Putamen (tissue), 1 donor: ENCODE results near the gene BRINP3.

ENCODE experiments used
- DNase-seq: peaks from one replicate; pipeline ENCODE4 v3.0.0-alpha.2; 2016; ENCODE audit warnings: low spot score

BRINP3 gene

GRCh38 chr1:190452272-190452848 lies 25.3 kb downstream of the BRINP3 start:
- no peak for DNase-seq

DNA sequence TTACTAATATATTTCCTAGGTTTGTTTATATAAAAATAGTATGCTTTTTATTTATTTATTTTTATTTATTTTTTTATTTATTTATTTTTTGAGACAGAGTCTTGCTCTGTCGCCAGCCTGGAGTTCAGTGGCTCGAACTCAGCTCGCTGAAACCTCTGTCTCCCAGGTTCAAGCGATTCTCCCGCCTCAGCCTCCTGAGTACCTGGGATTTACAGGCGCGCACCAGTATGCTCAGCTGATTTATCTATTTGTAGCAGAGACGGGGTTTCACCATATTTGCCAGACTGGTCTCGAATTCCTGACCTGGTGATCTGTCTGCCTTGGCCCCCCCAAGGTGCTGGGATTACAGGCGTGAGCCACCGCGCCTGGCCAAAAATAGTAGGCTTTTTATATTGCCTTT lies 33.2 kb downstream of the BRINP3 start:
- no peak for DNase-seq

DNA sequence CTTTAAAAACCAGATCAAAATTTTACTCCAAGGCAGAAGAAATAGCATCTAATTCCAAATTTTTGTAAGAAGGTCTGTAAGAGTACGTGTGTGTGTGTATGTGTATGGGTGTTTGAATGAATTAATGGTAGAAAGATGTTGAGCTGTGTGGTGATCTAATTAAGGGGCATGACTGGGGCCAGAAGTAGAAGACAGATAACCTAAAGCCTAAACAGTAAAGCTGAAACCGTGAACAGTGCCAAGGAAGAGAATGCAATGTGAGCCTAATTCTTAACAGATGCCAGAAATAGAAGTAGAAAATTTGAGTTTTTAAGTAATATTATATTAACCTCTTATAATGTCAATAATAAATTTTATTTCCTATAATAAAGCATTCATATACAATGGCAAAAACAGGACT lies 38.2 kb downstream of the BRINP3 start:
- DNase-seq = no peak

DNA sequence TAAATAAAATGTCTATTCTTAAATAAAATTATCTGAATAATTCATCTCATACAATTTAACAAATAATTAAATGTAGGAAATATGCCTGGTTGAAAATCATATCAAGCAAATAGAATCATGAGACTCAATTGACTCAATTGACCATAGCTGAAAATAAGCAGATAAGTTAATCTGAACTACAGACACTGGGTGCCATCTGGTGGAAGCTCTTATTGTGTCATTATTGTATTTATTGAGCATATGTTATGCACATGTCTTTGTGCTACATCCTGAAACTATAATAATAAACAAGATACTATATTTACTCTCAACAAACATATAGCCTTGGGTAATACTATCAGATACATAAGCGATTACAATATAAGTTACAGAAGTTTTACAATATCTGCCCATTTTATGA lies 41.0 kb downstream of the BRINP3 start:
- DNase-seq = no peak

- no peak for DNase-seq
Measured at GRCh38 chr1:190429932-190430331, 47.7 kb downstream of the BRINP3 start.

- DNase-seq = no peak
Measured at GRCh38 chr1:190429141-190429540, 48.5 kb downstream of the BRINP3 start.

DNA sequence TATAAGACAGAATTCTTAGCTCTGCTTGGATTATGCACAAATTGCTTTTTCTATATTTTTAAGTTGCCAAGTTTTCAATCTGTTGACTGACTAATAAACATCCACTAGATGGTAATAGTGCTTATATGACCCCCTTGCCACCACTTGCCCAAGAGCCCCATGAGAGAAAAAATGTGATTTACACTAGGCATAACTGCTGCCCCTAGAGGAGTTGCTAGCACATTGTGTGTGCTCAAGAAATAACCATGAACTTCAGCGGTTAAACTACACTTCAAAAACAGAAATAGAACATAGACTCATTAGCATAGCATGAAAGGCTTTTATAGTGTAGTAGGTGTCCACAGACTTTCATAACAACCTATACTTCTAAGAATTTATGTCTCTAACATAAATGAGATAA lies 61.4 kb downstream of the BRINP3 start:
- no peak for DNase-seq

- DNase-seq = no peak
Measured at GRCh38 chr1:190413142-190413541, 64.5 kb downstream of the BRINP3 start.

DNA sequence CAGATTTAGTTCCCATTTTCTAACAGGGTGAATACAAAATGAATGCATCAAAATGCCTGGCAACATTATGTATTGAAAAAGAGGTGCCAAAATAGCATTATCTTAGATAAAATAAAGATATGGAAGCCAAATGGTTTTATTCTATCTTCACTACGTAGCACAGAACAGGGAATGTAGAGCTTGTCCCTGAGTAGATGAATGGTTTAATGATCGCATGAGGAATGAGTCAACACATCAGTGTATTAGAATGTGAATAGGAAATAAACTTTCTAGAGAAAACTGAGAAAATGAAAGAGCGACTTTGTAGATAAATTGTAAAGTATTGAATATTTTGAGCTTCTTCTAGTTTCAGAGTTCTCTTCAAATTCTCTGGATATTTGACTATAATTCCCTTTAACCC lies 74.3 kb downstream of the BRINP3 start:
- no peak for DNase-seq

DNA sequence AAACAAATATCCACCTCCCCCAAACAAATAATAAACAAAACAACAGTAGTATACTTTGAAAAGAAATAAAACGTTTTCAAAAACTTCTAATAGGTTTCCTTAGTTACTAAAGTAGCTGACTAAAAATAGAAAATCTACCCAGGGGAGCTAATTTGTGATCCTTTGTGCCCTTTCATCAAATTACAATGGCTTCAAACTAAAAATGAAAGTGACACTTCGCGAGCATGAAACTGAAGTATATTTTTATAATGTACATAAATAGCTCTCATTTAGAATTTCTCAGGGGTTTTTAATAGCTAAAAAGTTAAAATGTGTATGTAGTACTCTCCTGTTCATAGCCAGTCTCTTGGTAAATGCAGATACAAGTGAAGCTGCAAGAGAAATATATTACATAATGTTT lies 78.4 kb downstream of the BRINP3 start:
- no peak for DNase-seq

DNA sequence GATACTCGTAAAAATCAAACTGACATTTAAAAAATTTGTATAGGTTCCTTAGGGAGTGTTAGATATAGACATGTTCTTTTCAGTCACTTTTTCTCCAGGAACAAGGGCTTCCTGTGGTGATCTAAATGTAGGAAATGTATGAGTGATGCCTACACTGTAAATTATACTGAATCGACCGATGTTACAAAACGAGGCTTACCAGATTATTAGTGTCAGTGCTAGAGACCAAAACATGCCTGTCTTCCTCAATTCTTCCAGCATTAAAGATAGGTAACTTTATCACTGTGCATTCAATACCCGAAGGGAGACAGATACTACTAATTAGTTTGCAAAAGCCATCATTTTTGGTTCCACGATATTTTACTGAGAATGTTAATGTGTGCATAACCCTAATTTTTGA lies 86.1 kb downstream of the BRINP3 start:
- no peak for DNase-seq

DNA sequence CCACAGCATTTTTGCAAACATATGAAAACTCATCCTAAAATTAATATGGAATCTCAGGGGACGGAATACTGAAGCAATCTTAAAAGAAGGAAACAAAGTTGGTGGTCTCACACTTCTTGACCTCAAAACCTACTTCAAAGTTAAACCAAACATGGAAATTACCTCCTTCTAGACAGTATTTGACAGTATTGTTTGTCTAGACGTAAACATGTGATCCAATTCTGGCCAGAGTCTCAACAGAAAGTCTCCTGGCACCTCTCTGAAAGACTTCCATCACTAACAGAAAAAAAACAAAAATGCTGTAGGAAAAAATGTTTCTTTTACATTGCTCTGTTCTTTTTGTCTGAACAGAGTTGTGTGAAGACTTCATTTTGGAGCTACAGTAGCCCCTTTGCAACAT lies 99.7 kb downstream of the BRINP3 start:
- no peak for DNase-seq

- no peak for DNase-seq
Measured at GRCh38 chr1:190377294-190377693, 100.4 kb downstream of the BRINP3 start.

- DNase-seq = no peak
Measured at GRCh38 chr1:190376044-190376443, 101.6 kb downstream of the BRINP3 start.

- no peak for DNase-seq
Measured at GRCh38 chr1:190373705-190374336, 103.8 kb downstream of the BRINP3 start.

DNA sequence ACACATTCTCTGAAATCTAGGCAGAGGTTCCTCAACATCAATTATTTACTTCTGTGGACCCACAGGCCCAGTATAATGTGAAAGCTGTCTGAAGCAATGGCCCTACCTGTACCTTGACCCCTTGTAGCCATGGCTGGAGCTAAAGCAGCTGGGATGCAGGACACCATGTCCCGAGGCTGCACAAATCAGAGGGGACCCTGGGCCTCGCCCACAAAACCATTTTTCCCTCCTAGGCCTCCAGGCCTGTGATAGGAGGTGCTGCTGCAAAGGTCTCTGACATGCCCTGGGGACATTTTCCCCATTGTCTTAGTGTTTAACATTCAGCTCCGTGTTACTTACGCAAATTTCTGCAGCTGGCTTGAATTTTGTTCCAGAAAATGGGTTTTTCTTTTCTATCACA lies 110.5 kb downstream of the BRINP3 start:
- no peak for DNase-seq

DNA sequence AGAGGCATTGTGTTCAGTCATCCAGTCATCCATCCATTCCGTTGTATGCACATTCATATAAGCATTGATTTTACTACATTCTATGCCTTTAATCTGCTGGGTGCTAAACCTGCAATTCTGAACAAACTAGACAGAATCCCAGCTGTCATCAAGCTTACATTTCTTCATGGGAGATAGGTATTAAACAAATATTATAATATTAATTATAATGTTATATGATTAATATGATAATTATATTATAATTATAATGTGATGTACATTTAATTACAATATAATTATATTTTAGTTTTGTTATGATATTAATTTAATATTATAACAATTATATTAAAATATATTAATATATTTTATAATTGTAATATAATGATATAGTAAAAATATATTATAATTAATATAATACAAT lies 112.4 kb downstream of the BRINP3 start:
- no peak for DNase-seq

- DNase-seq = no peak
Measured at GRCh38 chr1:190353538-190354101, 124.0 kb downstream of the BRINP3 start.

GRCh38 chr1:190344454-190344853 lies 133.2 kb downstream of the BRINP3 start:
- DNase-seq = no peak

GRCh38 chr1:190338829-190339228 lies 138.8 kb downstream of the BRINP3 start:
- DNase-seq = no peak

DNA sequence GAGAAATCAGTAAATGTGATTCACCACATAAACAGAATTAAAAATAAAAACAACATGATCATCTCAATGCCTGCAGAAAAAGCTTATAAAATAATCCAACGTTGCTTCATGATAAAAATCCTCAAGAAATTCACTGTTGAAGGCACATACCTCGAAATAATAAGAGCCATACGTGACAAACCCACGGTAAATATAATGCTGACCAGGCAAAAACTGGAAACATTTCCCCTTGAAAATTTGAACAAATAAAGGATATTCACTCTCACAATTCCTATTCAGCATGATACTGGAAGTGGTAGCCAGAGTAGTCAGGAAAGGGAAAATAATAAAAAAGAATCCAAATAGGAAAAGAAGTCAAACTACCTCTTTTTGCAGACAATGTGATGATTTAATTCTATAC lies 148.8 kb downstream of the BRINP3 start:
- DNase-seq = no peak

DNA sequence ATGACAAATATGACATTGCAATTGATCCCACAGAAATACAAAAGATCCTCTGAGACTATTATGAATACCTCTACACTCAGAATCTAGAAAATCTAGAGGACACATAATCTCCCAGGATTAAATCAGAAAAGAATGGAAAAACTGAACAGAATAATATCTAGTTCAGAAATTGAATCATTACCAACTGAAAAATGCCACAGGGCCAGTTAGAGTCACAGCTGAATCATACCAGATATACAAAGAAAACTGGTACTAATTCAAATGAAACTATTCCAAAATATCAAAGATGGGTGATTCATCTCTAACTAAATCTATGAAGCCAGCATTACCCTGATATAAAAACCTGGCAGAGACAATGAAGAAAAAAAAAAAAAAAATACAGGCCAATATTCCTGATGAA lies 149.3 kb downstream of the BRINP3 start:
- DNase-seq = no peak

GRCh38 chr1:190327271-190327670 lies 150.4 kb downstream of the BRINP3 start:
- DNase-seq = no peak

DNA sequence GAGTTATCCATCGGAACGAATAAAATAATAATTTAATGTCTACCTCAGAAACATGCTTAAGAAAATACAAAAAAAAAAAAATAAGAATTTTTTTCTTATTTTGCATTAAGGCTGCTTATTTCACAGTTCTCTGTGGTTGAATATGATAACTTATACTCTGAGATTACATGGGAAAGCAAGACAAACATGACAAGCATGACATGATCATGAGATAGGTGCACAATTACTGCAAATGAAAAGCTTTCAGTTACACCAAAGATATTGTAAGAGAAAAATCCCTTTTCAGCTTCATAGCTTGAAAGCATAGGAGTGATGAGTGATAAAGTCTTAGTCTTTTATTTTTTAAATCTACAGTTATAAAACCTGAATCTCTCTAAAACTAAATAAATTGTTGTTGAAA lies 154.1 kb downstream of the BRINP3 start:
- no peak for DNase-seq
